SK-N-SH (cell line): ENCODE data around the gene DDX25.
"Not testable (repeated sequence)": the region's sequence is repeated elsewhere in the genome, so short reads cannot be mapped to it uniquely, and the experiment has no call there.

Experiments used
- FOXJ3 ChIP-seq: sonication (generic); formaldehyde crosslinking; IDR thresholded peaks from 2 replicates; pipeline ENCODE4 v1.5.1; 2020; ENCODE audit warnings: mild to moderate bottlenecking, missing genetic modification reagents
- GABPA ChIP-seq: IDR thresholded peaks from 2 replicates; pipeline ENCODE4 v1.4.0; 2012; ENCODE audit warnings: low read depth, mild to moderate bottlenecking
- IRF3 ChIP-seq: fragments of 150-350 bp; IDR thresholded peaks from 2 replicates; pipeline ENCODE4 v1.6.1; 2016; ENCODE audit warnings: mild to moderate bottlenecking, low read depth, low read length
- NFIC ChIP-seq: IDR thresholded peaks from 2 replicates; pipeline ENCODE4 v1.4.0; 2012; ENCODE audit warnings: borderline replicate concordance
- PBX3 ChIP-seq: IDR thresholded peaks from 2 replicates; pipeline ENCODE4; 2012
- POLR2AphosphoS5 ChIP-seq: IDR thresholded peaks from 2 replicates; pipeline ENCODE4 v1.6.1; 2012; ENCODE audit warnings: low read depth, low read length
- RCOR1 ChIP-seq: fragments of 150-350 bp; IDR thresholded peaks from 2 replicates; pipeline ENCODE4 v1.6.1; 2017; ENCODE audit warnings: antibody characterized with exemption, low read length
- TCF12 ChIP-seq: IDR thresholded peaks from 2 replicates; pipeline ENCODE4 v1.4.0; 2012
- USF1 ChIP-seq: IDR thresholded peaks from 2 replicates; pipeline ENCODE4 v1.4.0; 2012; ENCODE audit warnings: low read depth, borderline replicate concordance
- TF ChIP-seq, protein P1 (sequence below): fragments of 200-600 bp; sonication (generic); IDR thresholded peaks from 2 replicates; pipeline ENCODE4 v1.6.1; 2017; ENCODE audit warnings: antibody characterized with exemption, mild to moderate bottlenecking, moderate library complexity
- TF ChIP-seq, protein P2 (sequence below): IDR thresholded peaks from 2 replicates; pipeline ENCODE4 v1.6.1; 2012; ENCODE audit warnings: mild to moderate bottlenecking, low read depth, low read length, moderate library complexity

DNA sequence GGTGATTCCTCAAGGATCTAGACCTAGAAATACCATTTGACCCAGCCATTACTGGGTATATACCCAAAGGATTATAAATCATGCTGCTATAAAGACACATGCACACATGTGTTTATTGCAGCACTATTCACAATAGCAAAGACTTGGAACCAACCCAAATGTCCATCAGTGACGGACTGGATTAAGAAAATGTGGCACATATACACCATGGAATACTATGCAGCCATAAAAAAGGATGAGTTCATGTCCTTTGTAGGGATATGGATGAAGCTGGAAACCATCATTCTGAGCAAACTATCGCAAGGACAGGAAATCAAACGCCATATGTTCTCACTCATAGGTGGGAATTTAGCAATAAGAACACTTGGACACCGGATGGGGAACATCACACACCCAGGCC lies 39.0 kb upstream of the DDX25 start:
- TF ChIP-seq RCOR1; PBX3; NFIC; USF1; POLR2AphosphoS5; FOXJ3 (CRISPR knock-in tag); GABPA; IRF3; TCF12: not testable (repeated sequence)
- TF ChIP-seq, protein P1, sequence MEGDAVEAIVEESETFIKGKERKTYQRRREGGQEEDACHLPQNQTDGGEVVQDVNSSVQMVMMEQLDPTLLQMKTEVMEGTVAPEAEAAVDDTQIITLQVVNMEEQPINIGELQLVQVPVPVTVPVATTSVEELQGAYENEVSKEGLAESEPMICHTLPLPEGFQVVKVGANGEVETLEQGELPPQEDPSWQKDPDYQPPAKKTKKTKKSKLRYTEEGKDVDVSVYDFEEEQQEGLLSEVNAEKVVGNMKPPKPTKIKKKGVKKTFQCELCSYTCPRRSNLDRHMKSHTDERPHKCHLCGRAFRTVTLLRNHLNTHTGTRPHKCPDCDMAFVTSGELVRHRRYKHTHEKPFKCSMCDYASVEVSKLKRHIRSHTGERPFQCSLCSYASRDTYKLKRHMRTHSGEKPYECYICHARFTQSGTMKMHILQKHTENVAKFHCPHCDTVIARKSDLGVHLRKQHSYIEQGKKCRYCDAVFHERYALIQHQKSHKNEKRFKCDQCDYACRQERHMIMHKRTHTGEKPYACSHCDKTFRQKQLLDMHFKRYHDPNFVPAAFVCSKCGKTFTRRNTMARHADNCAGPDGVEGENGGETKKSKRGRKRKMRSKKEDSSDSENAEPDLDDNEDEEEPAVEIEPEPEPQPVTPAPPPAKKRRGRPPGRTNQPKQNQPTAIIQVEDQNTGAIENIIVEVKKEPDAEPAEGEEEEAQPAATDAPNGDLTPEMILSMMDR = not testable (repeated sequence)
- TF ChIP-seq, protein P2, sequence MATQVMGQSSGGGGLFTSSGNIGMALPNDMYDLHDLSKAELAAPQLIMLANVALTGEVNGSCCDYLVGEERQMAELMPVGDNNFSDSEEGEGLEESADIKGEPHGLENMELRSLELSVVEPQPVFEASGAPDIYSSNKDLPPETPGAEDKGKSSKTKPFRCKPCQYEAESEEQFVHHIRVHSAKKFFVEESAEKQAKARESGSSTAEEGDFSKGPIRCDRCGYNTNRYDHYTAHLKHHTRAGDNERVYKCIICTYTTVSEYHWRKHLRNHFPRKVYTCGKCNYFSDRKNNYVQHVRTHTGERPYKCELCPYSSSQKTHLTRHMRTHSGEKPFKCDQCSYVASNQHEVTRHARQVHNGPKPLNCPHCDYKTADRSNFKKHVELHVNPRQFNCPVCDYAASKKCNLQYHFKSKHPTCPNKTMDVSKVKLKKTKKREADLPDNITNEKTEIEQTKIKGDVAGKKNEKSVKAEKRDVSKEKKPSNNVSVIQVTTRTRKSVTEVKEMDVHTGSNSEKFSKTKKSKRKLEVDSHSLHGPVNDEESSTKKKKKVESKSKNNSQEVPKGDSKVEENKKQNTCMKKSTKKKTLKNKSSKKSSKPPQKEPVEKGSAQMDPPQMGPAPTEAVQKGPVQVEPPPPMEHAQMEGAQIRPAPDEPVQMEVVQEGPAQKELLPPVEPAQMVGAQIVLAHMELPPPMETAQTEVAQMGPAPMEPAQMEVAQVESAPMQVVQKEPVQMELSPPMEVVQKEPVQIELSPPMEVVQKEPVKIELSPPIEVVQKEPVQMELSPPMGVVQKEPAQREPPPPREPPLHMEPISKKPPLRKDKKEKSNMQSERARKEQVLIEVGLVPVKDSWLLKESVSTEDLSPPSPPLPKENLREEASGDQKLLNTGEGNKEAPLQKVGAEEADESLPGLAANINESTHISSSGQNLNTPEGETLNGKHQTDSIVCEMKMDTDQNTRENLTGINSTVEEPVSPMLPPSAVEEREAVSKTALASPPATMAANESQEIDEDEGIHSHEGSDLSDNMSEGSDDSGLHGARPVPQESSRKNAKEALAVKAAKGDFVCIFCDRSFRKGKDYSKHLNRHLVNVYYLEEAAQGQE = not testable (repeated sequence)
